ENCODE results near the gene NUBP2. TPM values are rescaled to one million over a fixed set of nuclear protein-coding genes. Genes with fewer than 3 reads are reported as not detected.

NUBP2 gene
- total and polyA plus RNA-seq, 4 donors: 28.9 to 80.9 (median 54.1) TPM

GRCh38 chr16:1791256-1791942, 8.6 kb downstream of the NUBP2 start:
- Histone ChIP-seq H3K27ac (ENCODE audit: low read depth in 1 of 2, low read length in 2 of 2) (no peak overlapping the region), H3K9me3 (ENCODE audit: control insufficient read depth in 4 of 4, low read length in 3 of 4) (no peaks in the 10 kb centered on the region), H3K27me3 (ENCODE audit: control insufficient read depth in 4 of 4, insufficient read depth in 4 of 4, low read length in 3 of 4) (no peaks in the 10 kb centered on the region), H3K4me1 (ENCODE audit: control insufficient read depth in 4 of 4, insufficient read depth in 4 of 4, low read length in 3 of 4) (peaks cover 20 to 66% (median 48%) of the 10 kb centered on the region in 4 donors), H3K4me3 (ENCODE audit: low read depth in 1 of 3, low read length in 3 of 3) (no peak overlapping the region), H3K9ac (ENCODE audit: low read depth in 1 of 2, low read length in 2 of 2) (no peak overlapping the region), H3K36me3 (ENCODE audit: control insufficient read depth in 4 of 4, insufficient read depth in 3 of 4, low read depth in 1 of 4, low read length in 3 of 4) (peaks cover 0 to 34% (median 5%) of the 10 kb centered on the region in 4 donors)
- no peak for DNase-seq (ENCODE audit: low spot score)
- no peak for TF ChIP-seq FOXA1 (IDR thresholded peaks at IDR 0.05)
- WGBS: 84% methylated on average over 53 of the region's 53 CpGs

GRCh38 chr16:1791943-1792812, 9.4 kb downstream of the NUBP2 start:
- H3K27ac ChIP-seq (ENCODE audit: low read depth in 1 of 2, low read length in 2 of 2): peak overlapping the region; percentile 64 to 76
- H3K27me3 ChIP-seq (ENCODE audit: control insufficient read depth in 4 of 4, insufficient read depth in 4 of 4, low read length in 3 of 4): no peaks in the 10 kb centered on the region
- H3K9ac ChIP-seq (ENCODE audit: low read depth in 1 of 2, low read length in 2 of 2): peak overlapping the region in 1 of 2 donors; percentile 71
- no peak for TF ChIP-seq GABPA (IDR thresholded peaks at IDR 0.05 in 1 of 2, conservative IDR thresholded peaks at IDR 0.05 in 1 of 2)
- TF ChIP-seq FOXA1 (IDR thresholded peaks at IDR 0.05): no peak
- no peak for TF ChIP-seq EGR1 (IDR thresholded peaks at IDR 0.05; ENCODE audit: low read depth in 2 of 2)
- peak; percentile 15 for TF ChIP-seq CTCF (IDR thresholded peaks at IDR 0.05; ENCODE audit: low read depth, low read length, missing input control)
- TF ChIP-seq JUND (IDR thresholded peaks at IDR 0.05): no peak
- no peak for TF ChIP-seq SP1 (IDR thresholded peaks at IDR 0.05)
- peak; percentile 67 for TF ChIP-seq YY1 (IDR thresholded peaks at IDR 0.05)
- no peak for TF ChIP-seq NR2F2 (IDR thresholded peaks at IDR 0.05)
- peak; percentile 85 for TF ChIP-seq MAX (IDR thresholded peaks at IDR 0.05)
- TF ChIP-seq HNF4A (conservative IDR thresholded peaks at IDR 0.05): no peak
- no peak for TF ChIP-seq FOXA2 (IDR thresholded peaks at IDR 0.05)
- TF ChIP-seq TAF1 (conservative IDR thresholded peaks at IDR 0.05): no peak
- TF ChIP-seq HNF4G (IDR thresholded peaks at IDR 0.05): no peak
- TF ChIP-seq RXRA (IDR thresholded peaks at IDR 0.05): peak in 1 of 2 donors; percentile 9
- no peak for TF ChIP-seq ATF3 (IDR thresholded peaks at IDR 0.05)
- no peak for TF ChIP-seq RAD21 (IDR thresholded peaks at IDR 0.05)
- TF ChIP-seq ZBTB33 (IDR thresholded peaks at IDR 0.05): no peak
- no peak for TF ChIP-seq REST (IDR thresholded peaks at IDR 0.05)
- no peaks in the 10 kb centered on the region for H3K9me3 ChIP-seq (ENCODE audit: control insufficient read depth in 4 of 4, low read length in 3 of 4)
- peaks cover 0 to 30% (median 4%) of the 10 kb centered on the region in 4 donors for H3K36me3 ChIP-seq (ENCODE audit: control insufficient read depth in 4 of 4, insufficient read depth in 3 of 4, low read depth in 1 of 4, low read length in 3 of 4)
- peak overlapping the region in 1 of 3 donors; percentile 70 for H3K4me3 ChIP-seq (ENCODE audit: low read depth in 1 of 3, low read length in 3 of 3)
- no peak for DNase-seq (ENCODE audit: low spot score)
- 56% methylated on average over 59 of the region's 59 CpGs for WGBS
- H3K4me1 ChIP-seq (ENCODE audit: control insufficient read depth in 4 of 4, insufficient read depth in 4 of 4, low read length in 3 of 4): peaks cover 20 to 66% (median 47%) of the 10 kb centered on the region in 4 donors

Measured in liver (tissue), 9 donors.